BLaER1 treated with 17β-estradiol and CSF1 and Interleukin-3, amounts not matched to agents 10 nM and 100 nM (cell line): ENCODE measurements around the gene RAB35.
A peak's percentile ranks its signal among the peaks of the same experiment; 100 is the strongest.

Experiments used
- H3K27ac ChIP-seq, 11 experiments: shearing (Covaris generic); formaldehyde crosslinking; 2 replicates each; pipeline ENCODE4 v1.8.1; 2022
- H3K27me3 ChIP-seq, 11 experiments: shearing (Covaris generic); formaldehyde crosslinking; 2 replicates each; pipeline ENCODE4 v1.8.1; 2022
- H3K36me3 ChIP-seq, 11 experiments: shearing (Covaris generic); formaldehyde crosslinking; 2 replicates each; pipeline ENCODE4 v1.8.1; 2022
- H3K4me1 ChIP-seq, 10 experiments: shearing (Covaris generic); formaldehyde crosslinking; 2 replicates each; pipeline ENCODE4 v1.8.1; 2022
- H3K4me2 ChIP-seq, 11 experiments: shearing (Covaris generic); formaldehyde crosslinking; 2 replicates each; pipeline ENCODE4 v1.8.1; 2022
- H3K4me3 ChIP-seq, 10 experiments: shearing (Covaris generic); formaldehyde crosslinking; 2 replicates each; pipeline ENCODE4 v1.8.1; 2022
- H3K9ac ChIP-seq, 11 experiments: shearing (Covaris generic); formaldehyde crosslinking; 2 replicates each; pipeline ENCODE4 v1.8.1; 2022
- H3K9me3 ChIP-seq, 11 experiments: shearing (Covaris generic); formaldehyde crosslinking; replicated peaks in 1 of 11; 2 replicates each; pipeline ENCODE4 v1.8.1; 2022
- H4K20me1 ChIP-seq, 11 experiments: shearing (Covaris generic); formaldehyde crosslinking; 2 replicates each; pipeline ENCODE4 v1.8.1; 2022
- Cebpa-rat ChIP-seq, 11 experiments: shearing (Covaris generic); IDR thresholded peaks; 2 replicates each; pipeline ENCODE4 v1.8.1; 2022

RAB35 gene

DNA sequence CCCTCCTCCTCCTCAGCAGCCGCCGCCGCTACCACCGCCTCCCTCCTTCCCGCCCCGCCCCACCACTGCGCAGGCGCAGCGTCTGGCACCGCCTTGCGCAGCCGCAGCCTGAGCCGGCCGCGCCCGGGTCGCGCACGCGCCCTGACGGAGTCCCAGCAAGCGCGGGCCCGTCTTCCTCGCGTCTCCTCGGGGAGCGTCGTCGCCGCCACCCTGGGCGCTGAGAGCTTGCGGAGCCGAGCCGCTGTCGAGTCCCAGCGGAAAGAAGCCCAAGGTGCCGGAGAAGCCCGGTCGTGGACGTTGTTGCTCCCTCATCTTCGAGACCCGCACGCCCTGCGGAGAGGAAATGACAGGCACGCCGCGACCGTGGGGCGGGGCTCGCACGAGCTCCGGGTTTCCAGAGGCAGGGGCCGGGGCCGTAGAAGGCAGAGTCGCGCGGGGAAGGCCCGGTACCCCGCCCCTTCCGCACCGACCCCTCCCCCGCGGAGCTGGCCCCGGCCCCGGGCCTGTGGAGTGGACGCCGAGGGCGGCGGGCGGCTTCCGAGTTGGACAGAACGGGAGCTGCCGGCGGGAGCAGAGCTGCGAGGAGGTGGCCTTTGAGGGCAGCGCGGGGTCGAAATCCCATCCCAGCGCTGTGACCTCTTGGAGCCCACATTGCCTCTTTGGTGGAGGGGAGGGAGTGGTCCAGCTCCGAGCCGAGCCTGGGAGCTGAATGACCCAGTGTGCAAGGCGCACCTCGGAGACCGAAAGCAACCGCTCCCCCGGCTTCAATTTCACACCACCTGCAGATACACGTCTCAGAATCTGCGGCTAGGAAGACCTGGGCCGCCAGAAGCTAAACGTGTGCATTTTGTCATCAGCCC lies 469 bp upstream of the RAB35 start:
- Histone ChIP-seq H3K9ac (peak overlapping the region; percentile 85 to 94 (median 90)), H3K4me1 (peaks cover 45 to 83% (median 70%) of the 10 kb centered on the region in 10 experiments), H3K27me3 (no peaks in the 10 kb centered on the region), H3K4me3 (peak overlapping the region; percentile 73 to 94 (median 86)), H4K20me1 (peaks cover 41 to 58% (median 55%) of the 10 kb centered on the region in 11 experiments), H3K36me3 (peaks cover 13 to 22% (median 20%) of the 10 kb centered on the region in 11 experiments; a peak in 20 of 22 replicates), H3K4me2 (peak overlapping the region; percentile 78 to 98 (median 92)), H3K27ac (peak overlapping the region; percentile 64 to 93 (median 86); a peak in 21 of 22 replicates), H3K9me3 (no peaks in the 10 kb centered on the region)
- TF ChIP-seq Cebpa-rat (IDR thresholded peaks at IDR 0.05) = no peak

DNA sequence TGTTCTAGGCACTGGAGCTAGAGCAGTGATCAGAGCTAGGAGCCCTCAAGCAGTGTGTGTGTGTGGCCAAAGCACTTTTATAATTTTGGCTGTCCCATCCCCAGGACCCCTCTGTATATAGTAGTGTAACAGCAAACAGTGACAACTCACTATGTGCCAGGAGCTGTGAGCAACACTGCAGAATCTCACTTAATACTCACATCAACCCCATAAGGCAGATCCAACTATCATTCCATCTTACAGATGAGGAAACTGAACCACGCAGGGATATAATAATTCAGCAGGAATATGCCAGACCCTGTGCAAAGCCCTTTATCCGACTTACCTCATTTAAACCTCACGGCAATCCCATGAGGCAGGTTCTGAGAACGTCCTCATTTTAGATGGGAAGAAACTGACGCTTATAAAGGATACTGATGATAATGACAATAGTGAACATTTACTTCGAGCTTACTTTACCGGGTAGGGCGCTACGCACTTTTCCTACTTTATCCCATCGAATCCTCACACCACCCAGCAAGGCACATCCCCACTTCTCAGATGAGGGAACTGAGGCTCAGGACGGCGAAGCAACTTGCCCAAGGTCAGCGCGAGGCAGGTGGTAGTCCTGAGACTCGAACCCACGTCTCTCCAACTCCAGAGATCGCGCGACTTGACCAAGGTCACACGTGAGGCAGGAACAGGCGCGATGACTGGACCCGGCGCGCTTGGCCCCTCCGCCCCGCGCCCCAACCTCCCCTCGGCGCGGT lies 687 bp downstream of the RAB35 start:
- peak overlapping the region; percentile 60 to 93 (median 86); a peak in 20 of 22 replicates for H3K27ac ChIP-seq
- H3K4me1 ChIP-seq = peaks cover 57 to 84% (median 78%) of the 10 kb centered on the region in 10 experiments
- H3K4me2 ChIP-seq = peak overlapping the region; percentile 78 to 100 (median 94)
- TF ChIP-seq Cebpa-rat (IDR thresholded peaks at IDR 0.05) = no peak
- peak overlapping the region; percentile 73 to 94 (median 86) for H3K4me3 ChIP-seq
- peak overlapping the region; percentile 85 to 94 (median 90) for H3K9ac ChIP-seq
- H4K20me1 ChIP-seq = peaks cover 52 to 69% (median 66%) of the 10 kb centered on the region in 11 experiments
- peaks cover 13 to 22% (median 20%) of the 10 kb centered on the region in 11 experiments; a peak in 20 of 22 replicates for H3K36me3 ChIP-seq
- H3K9me3 ChIP-seq = no peaks in the 10 kb centered on the region
- no peaks in the 10 kb centered on the region for H3K27me3 ChIP-seq

GRCh38 chr12:120115066-120115465 lies 1.5 kb downstream of the RAB35 start:
- peaks cover 60 to 77% (median 74%) of the 10 kb centered on the region in 11 experiments for H4K20me1 ChIP-seq
- no peak overlapping the region for H3K27ac ChIP-seq
- H3K4me1 ChIP-seq = peaks cover 65 to 86% (median 81%) of the 10 kb centered on the region in 10 experiments
- H3K4me3 ChIP-seq = peak overlapping the region; percentile 73 to 94 (median 86); a peak in 19 of 20 replicates
- H3K36me3 ChIP-seq = peaks cover 13 to 22% (median 20%) of the 10 kb centered on the region in 11 experiments; a peak in 20 of 22 replicates
- H3K27me3 ChIP-seq = no peaks in the 10 kb centered on the region
- H3K9ac ChIP-seq = peak overlapping the region in 10 of 11 experiments; percentile 85 to 94 (median 90); a peak in 20 of 22 replicates
- H3K9me3 ChIP-seq = no peaks in the 10 kb centered on the region
- TF ChIP-seq Cebpa-rat (IDR thresholded peaks at IDR 0.05) = no peak
- peak overlapping the region; percentile 78 to 100 (median 94) for H3K4me2 ChIP-seq

DNA sequence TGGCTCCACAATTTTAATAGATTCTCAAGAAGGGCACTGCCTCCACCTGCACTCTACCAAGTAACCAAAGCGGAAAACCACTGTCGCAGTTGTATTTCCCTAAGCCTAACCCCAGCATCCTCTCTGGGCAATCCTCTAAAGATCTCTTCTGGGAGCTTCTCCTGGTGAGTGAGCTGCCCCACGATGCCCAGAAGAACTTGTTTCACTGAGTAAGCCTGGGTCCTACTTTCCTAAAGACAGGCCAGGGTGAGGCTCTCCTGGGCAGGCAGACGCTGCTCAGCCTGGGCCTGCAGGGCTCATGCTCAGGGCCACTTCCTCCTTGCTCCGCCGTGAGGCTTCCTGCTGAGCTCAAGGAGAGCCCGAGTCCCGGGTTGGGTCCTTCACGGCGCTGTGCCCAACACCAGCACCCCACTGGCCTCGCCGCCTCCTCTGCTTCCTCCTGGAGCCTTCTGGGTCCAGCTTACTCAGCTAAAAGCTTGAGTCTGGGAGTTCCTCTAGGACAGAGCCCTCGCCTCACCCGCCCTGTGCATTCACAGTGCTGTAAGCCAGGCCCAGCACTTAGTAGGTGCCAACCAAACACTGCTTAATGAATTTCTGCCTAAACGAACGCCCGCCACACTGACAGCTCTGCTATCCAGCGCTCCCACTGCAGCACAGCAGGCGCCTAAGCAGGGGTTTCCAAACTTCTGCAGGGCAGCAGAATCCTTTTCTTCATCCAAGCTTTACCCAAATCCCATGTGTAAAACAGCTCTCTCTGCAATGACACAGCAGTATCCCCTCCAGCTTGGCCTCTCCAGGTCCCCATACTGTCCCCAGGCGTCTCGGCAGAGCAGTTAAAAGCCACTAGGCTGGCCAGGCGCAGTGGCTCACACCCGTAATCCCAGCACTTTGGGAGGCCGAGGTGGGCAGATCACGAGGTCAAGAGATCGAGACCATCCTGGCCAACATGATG lies 5.7 kb downstream of the RAB35 start:
- Histone ChIP-seq H3K9me3 (no peaks in the 10 kb centered on the region), H3K27me3 (no peaks in the 10 kb centered on the region), H3K36me3 (peaks cover 39 to 60% (median 51%) of the 10 kb centered on the region in 11 experiments), H3K9ac (peak overlapping the region; percentile 52 to 71 (median 60)), H3K27ac (peak overlapping the region; percentile 47 to 78 (median 65); a peak in 21 of 22 replicates), H3K4me3 (peak overlapping the region; percentile 0 to 48 (median 30); a peak in 15 of 20 replicates), H3K4me1 (peaks cover 62 to 79% (median 71%) of the 10 kb centered on the region in 10 experiments), H3K4me2 (peak overlapping the region; percentile 78 to 100 (median 94)), H4K20me1 (peaks cover 98 to 100% (median 100%) of the 10 kb centered on the region in 11 experiments)
- TF ChIP-seq Cebpa-rat (IDR thresholded peaks at IDR 0.05) = no peak

DNA sequence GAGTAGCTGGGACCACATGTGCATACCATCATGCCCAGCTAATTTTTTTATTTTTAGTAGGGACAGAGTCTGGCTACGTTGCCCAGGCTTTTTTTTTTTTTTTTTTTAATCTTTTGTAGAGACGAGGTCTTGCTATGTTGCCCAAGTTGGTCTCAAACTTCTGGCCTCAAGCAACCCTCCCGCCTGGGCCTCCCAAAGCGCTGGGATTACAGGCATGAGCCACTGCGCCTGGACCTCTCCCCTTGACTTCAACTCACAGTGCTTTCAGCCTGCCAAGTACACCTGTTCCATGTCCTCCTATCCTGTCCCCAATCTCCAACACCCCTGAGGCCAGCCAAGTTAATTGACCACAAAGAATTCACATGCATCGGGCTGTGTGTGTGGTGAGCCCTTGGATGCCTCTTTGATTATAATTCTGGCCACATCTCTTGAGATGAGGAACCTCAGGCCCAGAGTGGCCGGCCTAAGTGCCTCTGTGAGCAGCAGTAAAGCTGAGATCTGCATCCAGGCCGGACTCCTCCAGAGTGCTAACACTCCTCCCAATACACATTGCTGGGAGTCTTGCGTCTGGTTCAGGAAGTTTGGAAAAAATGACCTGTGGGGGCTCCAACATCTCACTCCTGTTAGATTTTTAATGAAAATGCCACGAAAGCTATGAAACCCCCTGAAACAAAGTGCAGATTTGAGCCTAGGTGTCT lies 6.8 kb downstream of the RAB35 start:
- Histone ChIP-seq H3K9ac (peak overlapping the region in 9 of 11 experiments; percentile 52 to 71 (median 62); a peak in 14 of 22 replicates), H3K27me3 (no peaks in the 10 kb centered on the region), H3K9me3 (no peaks in the 10 kb centered on the region), H3K4me3 (peak overlapping the region in 1 of 10 experiments; percentile 9; a peak in 1 of 20 replicates), H3K27ac (peak overlapping the region in 5 of 11 experiments; percentile 47 to 71 (median 60); a peak in 7 of 22 replicates), H3K4me1 (peaks cover 51 to 77% (median 60%) of the 10 kb centered on the region in 10 experiments), H3K4me2 (peak overlapping the region; percentile 78 to 100 (median 94)), H4K20me1 (peaks cover 98 to 100% (median 100%) of the 10 kb centered on the region in 11 experiments), H3K36me3 (peaks cover 46 to 65% (median 58%) of the 10 kb centered on the region in 11 experiments)
- TF ChIP-seq Cebpa-rat (IDR thresholded peaks at IDR 0.05) = no peak

DNA sequence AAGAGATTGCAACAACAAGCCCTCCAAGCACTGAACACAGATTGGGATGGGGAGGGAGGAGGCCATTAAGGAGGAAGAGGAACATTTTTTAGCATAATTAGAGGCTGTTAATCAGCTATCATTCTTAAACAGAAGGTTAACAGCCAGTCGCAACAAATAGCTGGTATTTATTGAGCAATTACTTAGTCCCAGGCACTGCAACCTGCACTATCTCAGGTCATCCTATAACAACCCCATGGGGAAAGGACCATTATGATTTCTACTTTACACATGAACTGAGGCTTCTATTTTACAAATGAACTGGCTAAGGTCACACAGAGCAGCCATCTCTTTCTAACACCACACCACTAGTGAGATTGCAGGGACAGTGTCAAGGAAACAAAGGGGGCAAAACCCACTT lies 10.4 kb downstream of the RAB35 start:
- Histone ChIP-seq H3K4me1 (peaks cover 43 to 67% (median 52%) of the 10 kb centered on the region in 10 experiments), H4K20me1 (peaks cover 98 to 100% (median 100%) of the 10 kb centered on the region in 11 experiments), H3K36me3 (peaks cover 67 to 82% (median 77%) of the 10 kb centered on the region in 11 experiments), H3K4me2 (no peak overlapping the region), H3K9me3 (no peaks in the 10 kb centered on the region), H3K9ac (no peak overlapping the region), H3K27ac (no peak overlapping the region), H3K27me3 (no peaks in the 10 kb centered on the region), H3K4me3 (no peak overlapping the region)
- no peak for TF ChIP-seq Cebpa-rat (IDR thresholded peaks at IDR 0.05)

- peaks cover 98 to 100% (median 100%) of the 10 kb centered on the region in 11 experiments for H4K20me1 ChIP-seq
- H3K27me3 ChIP-seq = no peaks in the 10 kb centered on the region
- peak overlapping the region in 5 of 11 experiments; percentile 83 to 94 (median 85); a peak in 9 of 22 replicates for H3K4me2 ChIP-seq
- H3K4me1 ChIP-seq = peaks cover 27 to 67% (median 43%) of the 10 kb centered on the region in 10 experiments
- H3K9ac ChIP-seq = no peak overlapping the region
- TF ChIP-seq Cebpa-rat (IDR thresholded peaks at IDR 0.05) = no peak
- no peak overlapping the region for H3K4me3 ChIP-seq
- no peak overlapping the region for H3K27ac ChIP-seq
- no peaks in the 10 kb centered on the region for H3K9me3 ChIP-seq
- H3K36me3 ChIP-seq = peaks cover 93 to 100% (median 98%) of the 10 kb centered on the region in 11 experiments
Measured at GRCh38 chr12:120103371-120103770, 13.2 kb downstream of the RAB35 start.
